Body of pancreas (tissue), 4 donors: ENCODE data around the gene P4HA1.

ENCODE experiments used
- POLR2A ChIP-seq, 3 donors: fragments of 450-650 bp; IDR thresholded peaks; one replicate each; pipeline ENCODE4 v1.6.1; 2016; ENCODE audit warnings: antibody characterized with exemption in 3 of 3, mild to moderate bottlenecking in 2 of 3
- TF ChIP-seq, protein P1 (sequence below), 7 experiments: fragments of 450-650 bp in 4 of 7; fragments of 200-600 bp in 3 of 7; sonication (generic) in 3 of 7; IDR thresholded peaks; one replicate each; pipeline ENCODE4 v1.5.1; 2016 to 2019; ENCODE audit warnings: antibody characterized with exemption in 7 of 7

DNA sequence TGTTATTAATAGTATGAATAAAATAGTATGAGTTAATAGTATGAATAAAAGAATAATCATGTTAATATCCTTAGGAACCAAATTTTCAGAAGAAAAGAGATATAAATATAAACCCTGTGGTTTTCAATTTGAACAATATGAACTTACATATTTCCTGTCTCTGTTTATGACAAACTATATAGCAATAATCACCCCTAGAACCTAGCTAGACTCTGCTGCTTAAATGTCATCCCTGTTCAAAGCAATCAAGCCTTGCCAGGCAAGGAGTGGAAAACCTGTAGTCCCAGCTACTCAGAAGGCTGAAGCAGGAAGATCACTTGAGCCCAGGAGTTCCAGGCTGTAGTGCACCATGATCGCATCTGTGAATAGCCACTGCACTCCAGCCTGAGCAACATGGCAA is 36.5 kb downstream of the P4HA1 start:
- TF ChIP-seq, protein P1, sequence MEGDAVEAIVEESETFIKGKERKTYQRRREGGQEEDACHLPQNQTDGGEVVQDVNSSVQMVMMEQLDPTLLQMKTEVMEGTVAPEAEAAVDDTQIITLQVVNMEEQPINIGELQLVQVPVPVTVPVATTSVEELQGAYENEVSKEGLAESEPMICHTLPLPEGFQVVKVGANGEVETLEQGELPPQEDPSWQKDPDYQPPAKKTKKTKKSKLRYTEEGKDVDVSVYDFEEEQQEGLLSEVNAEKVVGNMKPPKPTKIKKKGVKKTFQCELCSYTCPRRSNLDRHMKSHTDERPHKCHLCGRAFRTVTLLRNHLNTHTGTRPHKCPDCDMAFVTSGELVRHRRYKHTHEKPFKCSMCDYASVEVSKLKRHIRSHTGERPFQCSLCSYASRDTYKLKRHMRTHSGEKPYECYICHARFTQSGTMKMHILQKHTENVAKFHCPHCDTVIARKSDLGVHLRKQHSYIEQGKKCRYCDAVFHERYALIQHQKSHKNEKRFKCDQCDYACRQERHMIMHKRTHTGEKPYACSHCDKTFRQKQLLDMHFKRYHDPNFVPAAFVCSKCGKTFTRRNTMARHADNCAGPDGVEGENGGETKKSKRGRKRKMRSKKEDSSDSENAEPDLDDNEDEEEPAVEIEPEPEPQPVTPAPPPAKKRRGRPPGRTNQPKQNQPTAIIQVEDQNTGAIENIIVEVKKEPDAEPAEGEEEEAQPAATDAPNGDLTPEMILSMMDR (IDR thresholded peaks at IDR 0.05) = no peak
- TF ChIP-seq POLR2A (IDR thresholded peaks at IDR 0.05) = no peak
